HEK293T (cell line): Measurements from ENCODE around the gene NMRK1.

Experiments
- CTCF ChIA-PET: fragments of 350-600 bp; formaldehyde crosslinking; extraction: SDS; loops from one replicate; lab custom pipeline; 2021; ENCODE audit warnings: antibody characterized with exemption, inconsistent platforms; lab: Yijun Ruan, JAX
- POLR2A ChIA-PET: fragments of 350-600 bp; formaldehyde crosslinking; extraction: SDS; loops from one replicate; lab custom pipeline; 2020; ENCODE audit warnings: antibody characterized with exemption, inconsistent platforms; lab: Yijun Ruan, JAX
- DNase-seq: peaks from one replicate; pipeline ENCODE4 v3.0.0; 2012; ENCODE audit warnings: mixed read lengths; ENCODE audit errors: extremely low spot score
- ARNT ChIP-seq: fragments of 450-650 bp; IDR thresholded peaks from 2 replicates; pipeline ENCODE4 v1.6.1; 2017; ENCODE audit warnings: mild to moderate bottlenecking
- BHLHE40 ChIP-seq: fragments of 450-650 bp; IDR thresholded peaks from 2 replicates; pipeline ENCODE4 v1.6.1; 2016; ENCODE audit warnings: mild to moderate bottlenecking, moderate library complexity, borderline replicate concordance
- CTBP1 ChIP-seq: fragments of 450-650 bp; IDR thresholded peaks from 2 replicates; pipeline ENCODE4 v1.6.1; 2016; ENCODE audit warnings: borderline replicate concordance
- ELF4 ChIP-seq: fragments of 450-650 bp; IDR thresholded peaks from 2 replicates; pipeline ENCODE4 v1.6.1; 2017; ENCODE audit warnings: antibody characterized with exemption
- FOXA1 ChIP-seq: fragments of 450-650 bp; IDR thresholded peaks from 2 replicates; pipeline ENCODE4 v1.6.1; 2016; ENCODE audit warnings: mild to moderate bottlenecking
- FOXK2 ChIP-seq: fragments of 450-650 bp; IDR thresholded peaks from 2 replicates; pipeline ENCODE4 v1.6.1; 2016; ENCODE audit warnings: mild to moderate bottlenecking
- FOXM1 ChIP-seq: fragments of 450-650 bp; IDR thresholded peaks from 2 replicates; pipeline ENCODE4 v1.6.1; 2017; ENCODE audit warnings: mild to moderate bottlenecking, borderline replicate concordance
- HDGF ChIP-seq: fragments of 450-650 bp; IDR thresholded peaks from 2 replicates; pipeline ENCODE4 v1.6.1; 2017; ENCODE audit warnings: antibody characterized with exemption, borderline replicate concordance
- L3MBTL2 ChIP-seq: fragments of 450-650 bp; conservative IDR thresholded peaks from 2 replicates; pipeline ENCODE4 v1.6.1; 2016; ENCODE audit warnings: mild to moderate bottlenecking
- LEF1 ChIP-seq: fragments of 450-650 bp; IDR thresholded peaks from 2 replicates; pipeline ENCODE4 v1.6.1; 2017; ENCODE audit warnings: mild to moderate bottlenecking, borderline replicate concordance
- NFRKB ChIP-seq: fragments of 450-650 bp; IDR thresholded peaks from 2 replicates; pipeline ENCODE4 v1.6.1; 2016; ENCODE audit warnings: mild to moderate bottlenecking, moderate library complexity
- SP1 ChIP-seq: fragments of 450-650 bp; IDR thresholded peaks from 2 replicates; pipeline ENCODE4 v1.6.1; 2017
- SUZ12 ChIP-seq: fragments of 450-650 bp; IDR thresholded peaks from 2 replicates; pipeline ENCODE4 v1.6.1; 2016; ENCODE audit warnings: mild to moderate bottlenecking
- TARDBP ChIP-seq: fragments of 450-650 bp; IDR thresholded peaks from 2 replicates; pipeline ENCODE4 v1.6.1; 2016
- ZNF384 ChIP-seq: fragments of 450-650 bp; IDR thresholded peaks from 2 replicates; pipeline ENCODE4 v1.6.1; 2016
- TF ChIP-seq, protein P1 (sequence below): fragments of 450-650 bp; IDR thresholded peaks from 2 replicates; pipeline ENCODE4 v1.6.1; 2016

Gene NMRK1

DNA sequence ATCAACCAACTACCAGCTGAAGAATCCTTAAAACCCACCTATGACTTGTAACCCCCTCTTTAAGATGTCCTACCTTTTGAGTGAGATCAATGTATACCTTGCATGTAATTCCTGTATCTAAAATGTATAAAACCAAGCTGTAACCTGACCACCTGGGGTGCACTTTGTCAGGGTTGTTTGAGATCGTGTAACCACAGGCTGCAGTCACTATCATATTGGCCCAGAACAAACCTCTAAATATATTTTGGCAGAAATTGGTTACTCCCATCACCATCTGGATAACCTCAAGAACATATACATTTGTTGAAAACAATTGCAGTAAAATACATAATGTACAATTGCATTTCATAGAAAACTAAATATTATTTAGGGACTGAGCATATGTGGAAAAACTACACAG, 68.3 kb downstream of the NMRK1 start:
- ChIA-PET POLR2A (no interaction called here), CTCF (no interaction called here)
- DNase-seq = no peak
- TF ChIP-seq ZNF384 = no peak
- no peak for TF ChIP-seq FOXA1

DNA sequence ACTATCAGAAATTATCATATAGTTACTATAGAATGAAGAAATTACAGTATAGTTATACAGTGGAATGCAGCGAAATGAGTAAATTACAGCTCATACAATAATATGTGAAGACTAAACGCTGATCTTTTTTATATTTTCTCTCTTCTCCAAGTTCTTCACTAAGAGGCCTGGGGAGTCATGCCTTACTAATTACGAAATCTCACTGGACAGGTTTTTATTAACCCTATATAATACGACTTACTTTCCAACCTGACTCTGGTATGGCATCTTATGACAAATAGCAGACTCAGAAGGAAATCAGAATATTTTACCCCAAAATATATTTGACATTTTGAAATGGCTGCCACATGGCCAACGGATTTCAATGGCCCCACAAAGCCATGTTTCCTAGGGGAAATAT, 68.9 kb downstream of the NMRK1 start:
- TF ChIP-seq BHLHE40 (no peak), L3MBTL2 (no peak), LEF1 (no peak)
- POLR2A ChIA-PET = no interaction called here

GRCh38 chr9:75017378-75017777, 70.6 kb downstream of the NMRK1 start:
- ChIA-PET CTCF (no interaction called here), POLR2A (no interaction called here)
- no peak for DNase-seq
- TF ChIP-seq ELF4 (no peak), HDGF (no peak), ARNT (no peak), TARDBP (no peak), SUZ12 (no peak), SP1 (no peak), BHLHE40 (no peak), LEF1 (no peak), FOXM1 (no peak), CTBP1 (no peak), FOXA1 (no peak), FOXK2 (no peak)
- TF ChIP-seq, protein P1, sequence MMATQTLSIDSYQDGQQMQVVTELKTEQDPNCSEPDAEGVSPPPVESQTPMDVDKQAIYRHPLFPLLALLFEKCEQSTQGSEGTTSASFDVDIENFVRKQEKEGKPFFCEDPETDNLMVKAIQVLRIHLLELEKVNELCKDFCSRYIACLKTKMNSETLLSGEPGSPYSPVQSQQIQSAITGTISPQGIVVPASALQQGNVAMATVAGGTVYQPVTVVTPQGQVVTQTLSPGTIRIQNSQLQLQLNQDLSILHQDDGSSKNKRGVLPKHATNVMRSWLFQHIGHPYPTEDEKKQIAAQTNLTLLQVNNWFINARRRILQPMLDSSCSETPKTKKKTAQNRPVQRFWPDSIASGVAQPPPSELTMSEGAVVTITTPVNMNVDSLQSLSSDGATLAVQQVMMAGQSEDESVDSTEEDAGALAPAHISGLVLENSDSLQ = no peak

More for the DNA sequence above, 68.9 kb downstream of the NMRK1 start:
- DNase-seq = no peak
- CTCF ChIA-PET = no interaction called here

DNA sequence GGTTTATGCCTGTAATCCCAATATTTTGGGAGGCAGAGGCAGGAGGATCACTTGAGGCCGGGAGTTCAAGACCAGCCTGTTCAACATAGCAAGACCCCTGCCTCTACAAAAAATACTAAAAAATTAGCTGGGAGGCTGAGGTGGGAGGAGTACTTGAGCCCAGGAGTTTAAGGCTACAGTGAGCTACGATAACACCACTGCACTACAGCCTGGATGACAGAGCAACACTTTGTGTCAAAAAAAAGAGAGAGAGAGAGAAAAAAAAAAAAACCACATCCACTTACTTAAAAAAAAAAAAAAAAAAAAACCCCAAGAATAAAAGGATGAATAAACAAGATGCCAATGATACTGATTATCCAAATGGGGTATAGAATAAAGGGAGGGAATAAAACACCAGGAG, 74.2 kb downstream of the NMRK1 start:
- DNase-seq = no peak
- TF ChIP-seq FOXK2 (no peak), LEF1 (no peak), SP1 (no peak), TARDBP (no peak), NFRKB (no peak)
- CTCF ChIA-PET = no interaction called here
- POLR2A ChIA-PET = no interaction called here
